Left renal pelvis (tissue), 4 donors: ENCODE results near the gene C14orf39. TPM values are rescaled to one million over a fixed set of nuclear protein-coding genes. Genes with fewer than 3 reads are reported as not detected.

Experiments used
- DNase-seq, 4 donors: peaks; one replicate each; pipeline ENCODE4 v3.0.0-alpha.2; 2013; ENCODE audit warnings: low read depth in 4 of 4, low spot score in 3 of 4
- polyA plus RNA-seq, 4 donors: library from polyadenylated mRNA; unstranded; fragments of 120-200 nt; gene quantifications; one replicate each; pipeline ENCODE4 v1.2.1, GENCODE V29; 2013; ENCODE audit not compliant: insufficient read length in 4 of 4

Gene C14orf39
- 1 to 10 TPM in 1 of 4 donors, under 1 TPM in 3; 0.47 to 1.9 (median 0.62) TPM for polyA plus RNA-seq

GRCh38 chr14:60485598-60486251 lies at the start of gene C14orf39:
C14orf39 (minus strand) TSS chr14:60486063; CDS start chr14:60485078, 985 bp downstream.
- DNase-seq, result peak in 1 of 4 donors; percentile 51

- no peak for DNase-seq
Observed at GRCh38 chr14:60532442-60532841, 46.6 kb upstream of the C14orf39 start.

- no peak for DNase-seq
Observed at GRCh38 chr14:60515511-60516289, 29.8 kb upstream of the C14orf39 start.

- no peak for DNase-seq
Observed at GRCh38 chr14:60514741-60515491, 29.1 kb upstream of the C14orf39 start.

- no peak for DNase-seq
Observed at GRCh38 chr14:60514378-60514740, 28.5 kb upstream of the C14orf39 start.

GRCh38 chr14:60512973-60513571 lies 27.2 kb upstream of the C14orf39 start:
- no peak for DNase-seq

GRCh38 chr14:60512126-60512525 lies 26.3 kb upstream of the C14orf39 start:
- DNase-seq, result no peak

- no peak for DNase-seq
Observed at GRCh38 chr14:60510951-60511599, 25.2 kb upstream of the C14orf39 start.

- DNase-seq, result no peak
Observed at GRCh38 chr14:60510254-60510950, 24.5 kb upstream of the C14orf39 start.

GRCh38 chr14:60509438-60510253 lies 23.8 kb upstream of the C14orf39 start:
- no peak for DNase-seq

GRCh38 chr14:60508707-60509437 lies 23.0 kb upstream of the C14orf39 start, which contains the start of gene SIX6:
SIX6 (plus strand) TSS chr14:60509146; CDS start chr14:60509399, 253 bp downstream.
- no peak for DNase-seq

- no peak for DNase-seq
Observed at GRCh38 chr14:60508363-60508706, 22.5 kb upstream of the C14orf39 start.

GRCh38 chr14:60506985-60507829 lies 21.3 kb upstream of the C14orf39 start:
- DNase-seq, result no peak

- DNase-seq, result no peak
Observed at GRCh38 chr14:60506462-60506984, 20.7 kb upstream of the C14orf39 start.

- no peak for DNase-seq
Observed at GRCh38 chr14:60506010-60506409, 20.1 kb upstream of the C14orf39 start.

- DNase-seq, result no peak
Observed at GRCh38 chr14:60505448-60505847, 19.6 kb upstream of the C14orf39 start.

GRCh38 chr14:60502541-60502940 lies 16.7 kb upstream of the C14orf39 start:
- no peak for DNase-seq
